GM12878 (cell line): ENCODE results near the gene ZBTB16. TPM values are rescaled to one million over a fixed set of nuclear protein-coding genes. Genes with fewer than 3 reads are reported as not detected.

Source experiments
- ATAC-seq: fragments of 200-7000 bp; cut with Tn5 transposase; 3 replicates; pipeline ENCODE4 v1.9.1; 2020; ENCODE audit warnings: mild to moderate bottlenecking, moderate library complexity
- BruUV-seq: library from RNA; stranded (reverse); fragments of 400-500 nt; replicated peaks from 2 replicates; lab custom pipeline; 2021; lab: Mats Ljungman, UMichigan
- CTCF ChIA-PET: fragments of 300-600 bp; sonication (Branson Sonifier 250); formaldehyde crosslinking; extraction: SDS; loops from one replicate; lab custom pipeline; 2021; ENCODE audit warnings: inconsistent platforms; lab: Yijun Ruan, JAX
- POLR2A ChIA-PET: fragments of 350-600 bp; formaldehyde crosslinking; extraction: SDS; loops from one replicate; lab custom pipeline; 2021; ENCODE audit warnings: inconsistent platforms; lab: Charles Lee
- RAD21 ChIA-PET: fragments of 300-600 bp; sonication (Branson Sonifier 250); formaldehyde crosslinking; loops from one replicate; lab custom pipeline; 2023; ENCODE audit warnings: antibody characterized with exemption; ENCODE audit not compliant: unreplicated experiment; lab: Charles Lee
- SMC1A ChIA-PET: fragments of 300-600 bp; sonication (Branson Sonifier 250); formaldehyde crosslinking; loops from one replicate; lab custom pipeline; 2023; ENCODE audit not compliant: unreplicated experiment, uncharacterized antibody; lab: Charles Lee
- DNase-seq: peaks from one replicate; pipeline ENCODE4 v3.0.0-alpha.2; 2011; ENCODE audit warnings: low read depth, low spot score
- FAIRE-seq: peaks from 3 replicates; lab custom pipeline; 2011; peaks lifted over from hg19 to GRCh38; lab: Jason Lieb, UNC
- H2AFZ ChIP-seq: 2 replicates; pipeline ENCODE4 v1.6.0; 2011; ENCODE audit warnings: low read depth, low read length, control low read depth; ENCODE audit not compliant: control insufficient read depth
- H3K27ac ChIP-seq: 2 replicates; pipeline ENCODE4 v1.5.1; 2011; ENCODE audit warnings: control low read depth; ENCODE audit not compliant: control insufficient read depth, insufficient read depth
- H3K27me3 ChIP-seq, 2 experiments: replicated peaks in 1 of 2; 2 replicates each; pipeline versions ENCODE4 v1.6.0 to v1.6.1; 2011; ENCODE audit warnings: low read length in 1 of 2; ENCODE audit not compliant: control insufficient read depth in 2 of 2, insufficient read depth in 2 of 2
- H3K36me3 ChIP-seq, 2 experiments: 2 replicates each; pipeline ENCODE4 v1.5.1; 2011; ENCODE audit warnings: low read length in 1 of 2; ENCODE audit not compliant: control insufficient read depth in 2 of 2, insufficient read depth in 2 of 2
- H3K4me1 ChIP-seq: 2 replicates; pipeline ENCODE4 v1.6.1; 2011; ENCODE audit warnings: mild to moderate bottlenecking, low read length, moderate library complexity, mixed read lengths; ENCODE audit not compliant: control insufficient read depth, insufficient read depth
- H3K4me2 ChIP-seq: 2 replicates; pipeline ENCODE4 v1.6.0; 2011; ENCODE audit warnings: control low read depth; ENCODE audit not compliant: control insufficient read depth, insufficient read depth
- H3K4me3 ChIP-seq: fragments of 200-600 bp; sonication (generic); 2 replicates; pipeline ENCODE4 v1.5.1; 2016
- H3K79me2 ChIP-seq: 2 replicates; pipeline ENCODE4 v1.6.0; 2011; ENCODE audit warnings: low read length; ENCODE audit not compliant: control insufficient read depth, insufficient read depth
- H3K9ac ChIP-seq: 2 replicates; pipeline ENCODE4 v1.8.0; 2011; ENCODE audit warnings: low read length, control low read depth, mixed read lengths; ENCODE audit not compliant: control insufficient read depth, insufficient read depth
- H3K9me3 ChIP-seq: replicated peaks from 3 replicates; pipeline ENCODE4 v1.5.1; 2011; ENCODE audit warnings: mild to moderate bottlenecking, low read length; ENCODE audit not compliant: control insufficient read depth, insufficient read depth
- H4K20me1 ChIP-seq: 2 replicates; pipeline ENCODE4 v1.6.0; 2011; ENCODE audit not compliant: control insufficient read depth, insufficient read depth
- ATF7 ChIP-seq: fragments of 450-650 bp; IDR thresholded peaks from 2 replicates; pipeline ENCODE4 v1.6.1; 2016; ENCODE audit warnings: low read depth, mild to moderate bottlenecking
- CTCF ChIP-seq, 3 experiments: IDR thresholded peaks in 2 of 3; conservative IDR thresholded peaks in 1 of 3; 2 replicates each; pipeline ENCODE4 v1.5.1; 2011; ENCODE audit warnings: low read depth in 3 of 3, low read length in 3 of 3, mild to moderate bottlenecking in 3 of 3, control low read depth in 2 of 3, moderate library complexity in 2 of 3, inconsistent platforms in 1 of 3, mixed read lengths in 1 of 3; ENCODE audit not compliant: control insufficient read depth in 2 of 3, insufficient read depth in 1 of 3; ENCODE audit errors: extremely low read depth in 1 of 3
- CUX1 ChIP-seq: IDR thresholded peaks from 2 replicates; pipeline ENCODE4 v1.6.1; 2012; ENCODE audit warnings: improper control_type of control experiment, low read depth, low read length; ENCODE audit not compliant: insufficient replicate concordance
- E2F4 ChIP-seq: IDR thresholded peaks from 2 replicates; pipeline ENCODE4 v1.6.1; 2012; ENCODE audit warnings: low read depth, low read length, improper control_type of control experiment
- FOXM1 ChIP-seq: IDR thresholded peaks from 2 replicates; pipeline ENCODE4 v1.6.1; 2012; ENCODE audit warnings: low read depth, mild to moderate bottlenecking, inconsistent platforms, low read length, moderate library complexity
- PAX5 ChIP-seq: IDR thresholded peaks from 2 replicates; pipeline ENCODE4 v1.6.1; 2011; ENCODE audit warnings: low read depth, low read length, borderline replicate concordance
- TCF7 ChIP-seq: IDR thresholded peaks from 2 replicates; pipeline ENCODE4 v1.6.1; 2014; ENCODE audit warnings: antibody characterized with exemption, borderline replicate concordance
- ZBTB33 ChIP-seq: fragments of 450-650 bp; IDR thresholded peaks from 2 replicates; pipeline ENCODE4 v1.6.1; 2017; ENCODE audit warnings: mild to moderate bottlenecking
- ZBTB40 ChIP-seq: fragments of 450-650 bp; IDR thresholded peaks from 2 replicates; pipeline ENCODE4 v1.6.1; 2016; ENCODE audit warnings: mild to moderate bottlenecking, moderate library complexity, borderline replicate concordance
- WGBS: methylation state at CpG from one replicate; pipeline ENCODE4 v1.1.6; 2016; ENCODE audit warnings: low lambda C conversion rate; ENCODE audit not compliant: insufficient replicate concordance, insufficient coverage; ENCODE audit errors: missing lambda C conversion rate; 5-methylcytosine and 5-hydroxymethylcytosine counted together
- in situ Hi-C: fragments of 300-500 bp; cut with MboI; formaldehyde crosslinking; loops from 9 replicates; pipeline ENCODE4 v1.14.3; 2018; ENCODE audit warnings: mixed read lengths
- intact Hi-C: fragments of 100-400 bp; cut with micrococcal nuclease; formaldehyde crosslinking; loops from one replicate; pipeline ENCODE4 v1.14.2; 2022; ENCODE audit not compliant: unreplicated experiment
- polyA plus RNA-seq, 11 experiments: library from polyadenylated mRNA; depleted of rRNA in 4 of 11; unstranded in 6 of 11; stranded (reverse) in 5 of 11; fragments of >200 nt; fragmentation: Nextera tagmentation in 4 of 11; fragmentation: Illumina TruSeq in 1 of 11; extraction: Ambion mirVana in 4 of 11; extraction: Trizol in 1 of 11; gene quantifications; 1 replicate in 1 of 11; 2 replicates in 10 of 11; pipeline versions ENCODE4 v1.2.1 to v1.2.3, GENCODE V29; 2011 to 2016; ENCODE audit warnings: inconsistent platforms in 2 of 11, missing spikeins in 2 of 11, low read depth in 1 of 11
- total RNA-seq, 4 experiments: library from RNA; depleted of rRNA in 3 of 4; stranded (reverse); fragments of >200 nt in 3 of 4; fragmentation: Illumina TruSeq in 1 of 4; extraction: Trizol in 1 of 4; gene quantifications; 2 replicates each; pipeline versions ENCODE4 v1.2.1 to v1.2.3, GENCODE V29; 2013 to 2021

Gene ZBTB16
- total and polyA plus RNA-seq, 10 of the 15 experiments (the other 5 are each of a cell fraction or from before 2014, with no cell fraction given): 0.38 TPM; not detected in 9

GRCh38 chr11:114121138-114121537 is 61.6 kb downstream of the ZBTB16 start:
- CTCF ChIA-PET: no interaction called here
- DNase-seq: no peak
- H3K9me3 ChIP-seq: no peaks in the 10 kb centered on the region
- H3K36me3 ChIP-seq: no peaks in the 10 kb centered on the region
- no peak overlapping the region for H3K4me3 ChIP-seq
- intact Hi-C loops: no loop called here
- no TSS peak for BruUV-seq
- no peak overlapping the region for H3K27ac ChIP-seq
- in situ Hi-C loops: no loop called here
- WGBS: 21% methylated on average over 6 of the region's 6 CpGs
- H3K79me2 ChIP-seq: no peaks in the 10 kb centered on the region
- RAD21 ChIA-PET: no interaction called here
- POLR2A ChIA-PET: no interaction called here
- H2AFZ ChIP-seq: no peak overlapping the region
- H3K27me3 ChIP-seq: peaks cover 5% of the 10 kb centered on the region in 2 experiments; a peak in 2 of 4 replicates
- no peaks in the 10 kb centered on the region for H3K4me1 ChIP-seq
- H4K20me1 ChIP-seq: no peaks in the 10 kb centered on the region
- H3K4me2 ChIP-seq: no peak overlapping the region
- FAIRE-seq: no peak
- SMC1A ChIA-PET: no interaction called here
- H3K9ac ChIP-seq: no peak overlapping the region
- ATAC-seq: no peak
- TF ChIP-seq CUX1 (no peak), PAX5 (no peak), FOXM1 (no peak), ZBTB33 (no peak), E2F4 (no peak), TCF7 (no peak), CTCF (IDR thresholded peaks at IDR 0.05 in 2 of 3, conservative IDR thresholded peaks at IDR 0.05 in 1 of 3; ENCODE audit: control insufficient read depth in 2 of 3, extremely low read depth in 1 of 3, insufficient read depth in 1 of 3, low read depth in 3 of 3, low read length in 3 of 3) (no peak), ZBTB40 (no peak), ATF7 (no peak)
